Omental fat pad (tissue), 4 donors: Measurements from ENCODE around the gene MRFAP1L1. TPM values are rescaled to one million over a fixed set of nuclear protein-coding genes. Genes with fewer than 3 reads are reported as not detected.
A peak's percentile ranks its signal among the peaks of the same experiment; 100 is the strongest.
"Not testable (repeated sequence)": the region's sequence is repeated elsewhere in the genome, so short reads cannot be mapped to it uniquely, and the experiment has no call there.

Experiments
- ATAC-seq: fragments of 150-250 bp; one replicate; pipeline ENCODE4 v1.9.1; 2016; ENCODE audit warnings: mild to moderate bottlenecking, moderate library complexity; ENCODE audit not compliant: low FRiP score
- DNase-seq: peaks from one replicate; pipeline ENCODE4 v3.0.0-alpha.2; 2019; ENCODE audit warnings: low spot score
- total RNA-seq, 4 donors: library from RNA; depleted of rRNA; stranded (reverse); fragments of >200 nt; gene quantifications; one replicate each; pipeline ENCODE4 v1.1.0, GENCODE V29; 2016
- TF ChIP-seq, protein P1 (sequence below), 3 donors: fragments of 450-650 bp; IDR thresholded peaks; one replicate each; pipeline ENCODE4 v1.5.1; 2016 to 2017; ENCODE audit warnings: antibody characterized with exemption in 3 of 3, mild to moderate bottlenecking in 3 of 3, moderate library complexity in 2 of 3

MRFAP1L1 gene
- total RNA-seq, 4 donors from 2014 or later = 42.7 to 56.3 (median 45.9) TPM

DNA sequence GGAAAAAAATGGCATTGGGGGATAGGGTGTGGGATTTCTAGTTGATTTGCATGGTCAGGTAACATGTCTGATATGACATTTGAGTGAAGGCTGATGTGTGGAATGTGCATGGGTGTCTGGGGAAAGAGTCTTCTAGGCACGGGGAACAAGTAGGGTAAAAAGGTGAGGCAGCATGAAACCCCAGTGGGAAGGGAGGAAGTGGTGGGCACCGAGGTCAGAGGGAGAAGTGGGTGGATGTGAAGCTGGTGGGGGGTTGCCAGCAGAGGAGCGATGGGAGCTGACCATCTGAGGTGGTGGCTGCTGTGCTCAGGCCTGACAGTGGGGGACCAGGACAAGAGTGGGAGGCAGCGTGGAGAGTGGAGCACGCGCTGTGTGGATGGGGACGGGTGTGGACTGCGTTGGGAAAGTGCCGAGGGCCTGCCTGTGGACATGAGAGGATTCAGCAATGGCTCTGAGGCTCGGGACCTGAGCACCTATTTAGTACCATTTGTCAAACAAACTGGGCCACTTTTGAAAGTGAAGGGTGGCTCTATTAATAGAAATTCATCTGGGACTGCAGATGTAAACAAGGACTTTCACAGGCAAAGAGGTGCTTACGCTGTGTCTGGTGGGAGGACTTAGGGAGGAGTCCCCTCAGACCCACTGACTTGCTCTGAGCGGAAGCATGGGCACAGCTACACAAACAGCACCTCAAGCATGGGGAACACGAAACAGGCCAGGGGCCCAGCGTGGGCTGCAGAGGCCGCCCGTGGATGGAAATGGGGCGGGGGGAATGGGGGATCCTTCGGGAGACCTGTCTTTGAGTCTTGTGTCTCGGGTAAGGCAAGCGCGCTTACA, 32.7 kb downstream of the MRFAP1L1 start:
- ATAC-seq (no peak), DNase-seq (no peak)
- TF ChIP-seq, protein P1, sequence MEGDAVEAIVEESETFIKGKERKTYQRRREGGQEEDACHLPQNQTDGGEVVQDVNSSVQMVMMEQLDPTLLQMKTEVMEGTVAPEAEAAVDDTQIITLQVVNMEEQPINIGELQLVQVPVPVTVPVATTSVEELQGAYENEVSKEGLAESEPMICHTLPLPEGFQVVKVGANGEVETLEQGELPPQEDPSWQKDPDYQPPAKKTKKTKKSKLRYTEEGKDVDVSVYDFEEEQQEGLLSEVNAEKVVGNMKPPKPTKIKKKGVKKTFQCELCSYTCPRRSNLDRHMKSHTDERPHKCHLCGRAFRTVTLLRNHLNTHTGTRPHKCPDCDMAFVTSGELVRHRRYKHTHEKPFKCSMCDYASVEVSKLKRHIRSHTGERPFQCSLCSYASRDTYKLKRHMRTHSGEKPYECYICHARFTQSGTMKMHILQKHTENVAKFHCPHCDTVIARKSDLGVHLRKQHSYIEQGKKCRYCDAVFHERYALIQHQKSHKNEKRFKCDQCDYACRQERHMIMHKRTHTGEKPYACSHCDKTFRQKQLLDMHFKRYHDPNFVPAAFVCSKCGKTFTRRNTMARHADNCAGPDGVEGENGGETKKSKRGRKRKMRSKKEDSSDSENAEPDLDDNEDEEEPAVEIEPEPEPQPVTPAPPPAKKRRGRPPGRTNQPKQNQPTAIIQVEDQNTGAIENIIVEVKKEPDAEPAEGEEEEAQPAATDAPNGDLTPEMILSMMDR (IDR thresholded peaks at IDR 0.05) = no peak

DNA sequence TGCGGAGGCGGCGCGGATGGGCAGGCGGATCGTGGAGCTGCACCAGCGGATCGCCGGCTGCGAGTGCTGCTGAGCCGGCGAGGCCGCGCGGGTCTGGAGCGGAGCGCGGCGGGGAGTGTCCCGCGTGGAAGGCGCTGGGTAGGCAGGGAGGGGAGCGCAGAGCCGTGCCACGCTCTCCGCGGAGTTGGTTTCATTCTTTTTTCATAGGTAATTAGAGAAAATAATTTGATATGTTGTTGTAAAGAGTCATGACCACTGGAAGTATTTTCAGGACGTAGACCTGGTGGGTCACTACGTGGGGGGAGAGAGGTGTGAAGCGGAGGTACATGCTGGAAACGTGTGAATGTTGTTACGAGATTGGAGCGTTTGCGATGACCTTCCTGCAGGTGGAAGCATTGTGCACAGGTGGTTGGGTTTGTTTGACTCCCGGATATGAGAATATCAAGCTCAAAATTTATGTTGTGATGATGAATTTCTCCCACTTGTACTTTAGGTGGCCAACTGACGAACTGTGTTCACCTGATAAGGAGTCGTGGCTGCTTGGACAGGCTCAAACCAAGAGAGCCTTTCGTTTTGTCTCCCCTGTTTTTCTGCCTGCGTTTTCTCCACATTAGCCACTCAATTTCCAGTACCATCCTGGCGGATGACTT, 35.0 kb downstream of the MRFAP1L1 start:
- no peak for ATAC-seq
- TF ChIP-seq, protein P1 (IDR thresholded peaks at IDR 0.05) = no peak
- DNase-seq = no peak

GRCh38 chr4:6673660-6674499, 35.8 kb downstream of the MRFAP1L1 start:
- peak; percentile 93 for ATAC-seq
- TF ChIP-seq, protein P1 (IDR thresholded peaks at IDR 0.05) = no peak
- DNase-seq = peak; percentile 67

DNA sequence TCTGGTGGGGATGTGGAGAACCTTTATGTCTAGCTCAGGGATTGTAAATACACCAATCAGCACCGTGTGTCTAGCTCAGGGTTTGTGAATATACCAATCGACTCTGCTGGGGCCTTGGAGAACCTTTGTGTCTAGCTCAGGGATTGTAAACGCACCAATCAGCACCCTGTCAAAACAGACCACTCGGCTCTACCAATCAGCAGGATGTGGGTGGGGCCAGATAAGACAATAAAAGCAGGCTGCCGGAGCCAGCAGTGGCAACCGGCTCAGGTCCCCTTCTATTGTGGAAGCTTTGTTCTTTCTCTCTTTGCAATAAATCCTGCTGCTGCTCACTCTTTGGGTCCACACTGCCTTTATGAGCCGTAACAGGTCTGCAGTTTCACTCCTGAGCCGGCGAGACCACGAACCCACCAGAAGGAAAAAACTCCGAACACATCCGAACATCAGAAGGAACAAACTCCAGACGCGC, 36.4 kb downstream of the MRFAP1L1 start:
- ATAC-seq, DNase-seq: not testable (repeated sequence)

- not testable (repeated sequence) for DNase-seq, ATAC-seq
Observed at GRCh38 chr4:6672541-6673190, 37.0 kb downstream of the MRFAP1L1 start.

- TF ChIP-seq, protein P1 (IDR thresholded peaks at IDR 0.05) = no peak
- ATAC-seq (no peak), DNase-seq (no peak)
Observed at GRCh38 chr4:6672131-6672530, 37.5 kb downstream of the MRFAP1L1 start.

DNA sequence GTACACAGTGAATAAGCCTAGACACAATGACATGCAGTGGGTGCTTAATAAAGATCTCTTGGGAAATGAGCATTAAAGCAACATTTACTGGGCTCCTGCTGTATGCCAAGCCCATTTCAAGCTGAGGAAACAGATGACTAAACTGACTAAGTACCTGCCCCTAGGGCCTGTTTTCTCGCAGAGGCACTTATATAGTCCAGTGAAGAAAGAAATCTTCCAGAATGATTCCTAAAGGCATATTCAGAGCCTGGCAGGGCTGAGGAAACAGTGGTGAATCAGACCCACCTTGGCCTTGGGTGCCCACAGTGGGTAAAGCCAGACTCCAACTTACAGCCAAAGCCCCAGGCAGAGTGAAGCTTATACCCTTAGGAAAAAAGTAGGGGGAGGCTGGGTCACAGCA, 38.0 kb downstream of the MRFAP1L1 start:
- ATAC-seq = no peak
- TF ChIP-seq, protein P1 (IDR thresholded peaks at IDR 0.05) = no peak
- DNase-seq = no peak
